Peyer's patch (tissue), 4 donors: ENCODE measurements around the gene TMA7.

ENCODE experiments used
- CTCF ChIP-seq, 6 experiments: fragments of 450-650 bp in 4 of 6; fragments of 200-600 bp in 2 of 6; sonication (generic) in 1 of 6; IDR thresholded peaks; one replicate each; pipeline ENCODE4 v1.5.1; 2017 to 2019; ENCODE audit warnings: antibody characterized with exemption in 6 of 6, mild to moderate bottlenecking in 3 of 6, moderate library complexity in 1 of 6
- POLR2A ChIP-seq, 2 donors: fragments of 450-650 bp; IDR thresholded peaks; one replicate each; pipeline ENCODE4 v1.5.1; 2017; ENCODE audit warnings: antibody characterized with exemption in 2 of 2, mild to moderate bottlenecking in 2 of 2, moderate library complexity in 2 of 2

- TF ChIP-seq CTCF (IDR thresholded peaks at IDR 0.05) (no peak), POLR2A (IDR thresholded peaks at IDR 0.05) (no peak)
These were observed 44.3 kb upstream of the TMA7 start for GRCh38 chr3:48395714-48396113.
